Measurements from ENCODE around the gene CCDC102A.

CCDC102A gene

DNA sequence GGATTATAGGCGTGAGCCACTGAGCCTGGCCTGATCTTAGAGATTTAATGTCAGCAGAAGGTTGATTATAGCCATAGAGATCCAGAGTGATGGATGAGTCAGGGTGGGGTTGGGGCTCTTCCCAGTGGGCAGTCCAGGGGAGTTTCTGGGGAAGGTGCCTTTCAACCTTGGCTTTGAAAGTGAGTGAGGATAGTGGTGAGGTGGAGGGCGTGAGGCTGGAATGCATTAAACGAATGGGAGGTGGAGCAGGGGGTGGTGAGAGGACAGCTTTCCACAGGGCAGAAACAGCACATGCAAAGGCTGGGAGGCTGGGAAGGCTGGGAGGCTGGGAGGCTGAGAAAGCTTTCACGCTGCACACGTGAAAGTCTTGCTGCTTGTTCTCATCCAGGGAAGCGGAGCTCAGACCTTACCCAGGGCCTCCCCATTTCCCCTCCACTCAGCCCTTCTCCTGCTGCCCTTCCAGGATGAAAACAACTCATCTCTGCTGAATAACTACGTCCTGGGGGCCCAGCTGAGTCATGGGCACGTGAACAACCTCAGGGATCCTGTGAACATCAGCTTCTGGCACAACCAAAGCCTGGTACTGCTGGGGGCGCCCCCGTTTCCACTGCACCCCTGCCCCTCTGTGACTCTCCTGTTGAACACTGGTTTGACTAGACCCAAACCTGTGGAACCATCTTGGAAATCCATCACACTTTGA, 28.4 kb upstream of the CCDC102A start:
- TF ChIP-seq, protein P1, sequence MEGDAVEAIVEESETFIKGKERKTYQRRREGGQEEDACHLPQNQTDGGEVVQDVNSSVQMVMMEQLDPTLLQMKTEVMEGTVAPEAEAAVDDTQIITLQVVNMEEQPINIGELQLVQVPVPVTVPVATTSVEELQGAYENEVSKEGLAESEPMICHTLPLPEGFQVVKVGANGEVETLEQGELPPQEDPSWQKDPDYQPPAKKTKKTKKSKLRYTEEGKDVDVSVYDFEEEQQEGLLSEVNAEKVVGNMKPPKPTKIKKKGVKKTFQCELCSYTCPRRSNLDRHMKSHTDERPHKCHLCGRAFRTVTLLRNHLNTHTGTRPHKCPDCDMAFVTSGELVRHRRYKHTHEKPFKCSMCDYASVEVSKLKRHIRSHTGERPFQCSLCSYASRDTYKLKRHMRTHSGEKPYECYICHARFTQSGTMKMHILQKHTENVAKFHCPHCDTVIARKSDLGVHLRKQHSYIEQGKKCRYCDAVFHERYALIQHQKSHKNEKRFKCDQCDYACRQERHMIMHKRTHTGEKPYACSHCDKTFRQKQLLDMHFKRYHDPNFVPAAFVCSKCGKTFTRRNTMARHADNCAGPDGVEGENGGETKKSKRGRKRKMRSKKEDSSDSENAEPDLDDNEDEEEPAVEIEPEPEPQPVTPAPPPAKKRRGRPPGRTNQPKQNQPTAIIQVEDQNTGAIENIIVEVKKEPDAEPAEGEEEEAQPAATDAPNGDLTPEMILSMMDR (IDR thresholded peaks at IDR 0.05; ENCODE audit: low read depth, low read length), result no peak
- no peak for DNase-seq (ENCODE audit: extremely low read depth, low read depth)

- TF ChIP-seq, protein P1 (IDR thresholded peaks at IDR 0.05; ENCODE audit: low read depth, low read length), result no peak
- no peak for DNase-seq (ENCODE audit: extremely low read depth, low read depth)
These were observed 27.4 kb upstream of the CCDC102A start for GRCh38 chr16:57563761-57564160.

DNA sequence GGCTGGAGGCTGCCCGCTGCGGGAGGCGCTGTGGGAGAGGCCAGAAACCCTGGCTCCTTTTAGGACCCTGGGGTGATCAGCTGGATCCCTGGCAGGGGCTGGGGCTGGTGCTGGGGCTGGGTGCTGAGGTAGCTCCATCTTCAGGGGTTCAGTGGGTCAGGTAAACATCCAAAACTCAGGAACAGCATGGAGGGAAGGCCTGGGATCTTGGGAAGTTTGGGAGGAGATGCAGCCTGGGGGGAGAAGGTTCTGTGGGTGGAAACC, 27.0 kb upstream of the CCDC102A start:
- TF ChIP-seq, protein P1 (IDR thresholded peaks at IDR 0.05; ENCODE audit: low read depth, low read length), result no peak

GRCh38 chr16:57562669-57563486, 26.5 kb upstream of the CCDC102A start:
- no peak for DNase-seq (ENCODE audit: extremely low read depth, low read depth)
- TF ChIP-seq, protein P1 (IDR thresholded peaks at IDR 0.05; ENCODE audit: low read depth, low read length), result no peak

More for the DNA sequence above, 27.0 kb upstream of the CCDC102A start:
- no peak for DNase-seq (ENCODE audit: extremely low read depth, low read depth)

DNA sequence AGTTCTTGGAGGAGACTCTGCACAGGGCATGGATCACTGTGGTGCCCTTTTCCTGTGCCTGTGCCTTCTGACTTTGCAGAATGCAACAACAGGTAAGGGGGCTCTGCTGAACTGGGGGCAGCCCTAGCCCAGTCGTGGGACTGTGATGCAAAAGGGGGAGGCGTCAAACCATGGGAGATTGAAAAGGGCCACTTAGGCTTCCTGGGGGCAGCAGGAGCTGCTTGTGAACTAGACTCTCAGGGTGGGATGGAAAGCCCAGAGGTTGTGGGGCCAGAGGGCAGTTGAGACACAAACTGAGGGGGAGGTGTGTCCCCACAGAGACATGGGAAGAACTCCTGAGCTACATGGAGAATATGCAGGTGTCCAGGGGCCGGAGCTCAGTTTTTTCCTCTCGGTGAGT, 25.7 kb upstream of the CCDC102A start:
- TF ChIP-seq, protein P1 (IDR thresholded peaks at IDR 0.05; ENCODE audit: low read depth, low read length), result no peak
- no peak for DNase-seq (ENCODE audit: extremely low read depth, low read depth)

DNA sequence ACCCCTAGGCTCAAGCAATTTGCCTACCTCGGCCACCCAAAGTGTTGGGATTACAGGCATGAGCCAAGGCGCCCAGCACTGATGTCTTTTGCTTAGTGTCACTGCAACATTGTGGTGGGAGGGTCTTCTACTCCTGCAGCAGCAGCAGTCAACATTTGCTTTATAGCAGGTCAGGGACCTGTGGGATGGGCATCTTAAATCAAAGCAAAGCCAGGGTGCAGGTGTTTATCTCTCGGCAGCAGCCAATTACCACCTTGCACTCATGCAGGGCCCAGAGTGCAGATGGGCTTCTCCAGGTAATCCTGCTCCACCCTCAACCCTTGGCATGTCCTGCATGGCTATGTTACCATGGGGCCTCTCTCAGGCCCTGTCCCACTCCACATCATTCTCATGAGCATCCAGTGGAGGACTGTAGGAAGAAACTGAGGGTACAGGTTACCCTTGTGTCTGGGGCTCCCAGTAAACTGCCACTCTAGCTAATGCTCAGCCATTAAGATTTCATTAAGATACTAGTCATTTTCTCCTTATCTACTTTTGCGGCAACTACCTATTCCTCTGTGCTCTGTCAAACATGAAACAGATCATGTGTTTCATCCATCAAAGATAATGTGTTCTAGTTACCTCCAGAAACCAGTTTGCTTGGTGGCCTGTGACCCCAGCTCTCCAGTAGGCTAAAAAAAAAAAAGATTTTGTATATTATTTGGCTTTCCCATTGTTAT, 22.9 kb upstream of the CCDC102A start:
- DNase-seq (ENCODE audit: extremely low read depth, low read depth), result no peak
- TF ChIP-seq, protein P1 (IDR thresholded peaks at IDR 0.05; ENCODE audit: low read depth, low read length), result no peak

Measured in AG09319 (cell line).